ENCODE measurements around the gene PRKAR1B. TPM values are rescaled to one million over a fixed set of nuclear protein-coding genes. Genes with fewer than 3 reads are reported as not detected.
A peak's percentile ranks its signal among the peaks of the same experiment; 100 is the strongest.

PRKAR1B gene
- total RNA-seq, 1 experiment from 2014 or later = 43.3 TPM

DNA sequence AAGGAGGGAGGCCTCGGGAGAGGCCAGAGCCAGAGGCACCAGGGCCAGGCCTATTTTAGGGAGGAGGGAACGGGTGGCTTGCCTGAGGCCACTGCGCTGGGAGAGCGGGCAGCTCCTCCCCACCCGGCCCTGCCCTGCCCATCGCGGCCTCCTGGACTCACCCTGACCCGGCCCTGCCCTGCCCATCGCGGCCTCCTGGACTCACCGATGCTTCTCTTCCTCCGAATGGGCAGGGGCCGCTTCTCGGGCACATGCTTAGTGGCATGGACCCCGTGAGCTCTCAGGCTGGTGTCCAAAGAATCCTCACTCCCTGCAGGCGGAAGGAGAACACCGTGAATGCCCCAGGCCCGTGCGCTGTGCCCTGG, 215.0 kb downstream of the PRKAR1B start:
- Histone ChIP-seq H2AFZ (ENCODE audit: low read length) (no peak overlapping the region), H2BK5ac (ENCODE audit: insufficient read length, low read length) (no peak overlapping the region), H3K4ac (ENCODE audit: low read depth, low read length) (no peak overlapping the region), H4K8ac (replicated peaks; ENCODE audit: insufficient read length, low read depth, low read length) (no peak overlapping the region), H2BK15ac (ENCODE audit: low read depth, low read length) (no peak overlapping the region), H3K9ac (ENCODE audit: extremely low read depth, insufficient read length, low read length) (no peak overlapping the region), H3K56ac (ENCODE audit: insufficient read length, low read depth, low read length) (no peak overlapping the region), H4K5ac (ENCODE audit: insufficient read length, low read depth, low read length) (no peak overlapping the region), H4K20me1 (ENCODE audit: control insufficient read depth, insufficient read depth, insufficient read length) (no peaks in the 10 kb centered on the region), H2BK120ac (ENCODE audit: low read depth, low read length, poor library complexity, severe bottlenecking) (no peak overlapping the region), H3K23ac (ENCODE audit: insufficient read length, low read depth, low read length) (no peak overlapping the region), H2AK5ac (ENCODE audit: insufficient read length, low read length) (no peak overlapping the region), H3K79me2 (ENCODE audit: insufficient read depth, low read length) (peaks cover 4% of the 10 kb centered on the region; the same call in 1 of the 2 replicates), H3K79me1 (ENCODE audit: insufficient read depth, low read depth, low read length, poor library complexity, severe bottlenecking) (peaks cover 5% of the 10 kb centered on the region), H3K14ac (ENCODE audit: insufficient read depth, low read length) (no peak overlapping the region; the same call in 1 of the 2 replicates), H3K4me1 (ENCODE audit: insufficient read depth, low read length) (peaks cover 6% of the 10 kb centered on the region; the same call in 1 of the 2 replicates), H2BK12ac (ENCODE audit: insufficient read length, low read depth, low read length) (no peak overlapping the region), H3K18ac (ENCODE audit: insufficient read length, low read depth, low read length) (no peak overlapping the region), H3K27ac (ENCODE audit: insufficient read length, low read depth, low read length) (no peak overlapping the region), H3K27me3 (ENCODE audit: insufficient read depth, low read length) (no peaks in the 10 kb centered on the region), H3K9me3 (ENCODE audit: control insufficient read depth, low read depth, low read length) (no peaks in the 10 kb centered on the region), H4K91ac (ENCODE audit: insufficient read length, low read depth, low read length) (no peak overlapping the region), H3K4me2 (ENCODE audit: insufficient read depth, insufficient read length, low read length) (no peak overlapping the region), H3K23me2 (ENCODE audit: insufficient read length, low read depth, low read length, poor library complexity, severe bottlenecking) (peaks cover 4% of the 10 kb centered on the region), H2BK20ac (ENCODE audit: low read depth, low read length, poor library complexity, severe bottlenecking) (no peak overlapping the region), H3T11ph (ENCODE audit: low read length) (no peak overlapping the region)
- TF ChIP-seq, protein P1, sequence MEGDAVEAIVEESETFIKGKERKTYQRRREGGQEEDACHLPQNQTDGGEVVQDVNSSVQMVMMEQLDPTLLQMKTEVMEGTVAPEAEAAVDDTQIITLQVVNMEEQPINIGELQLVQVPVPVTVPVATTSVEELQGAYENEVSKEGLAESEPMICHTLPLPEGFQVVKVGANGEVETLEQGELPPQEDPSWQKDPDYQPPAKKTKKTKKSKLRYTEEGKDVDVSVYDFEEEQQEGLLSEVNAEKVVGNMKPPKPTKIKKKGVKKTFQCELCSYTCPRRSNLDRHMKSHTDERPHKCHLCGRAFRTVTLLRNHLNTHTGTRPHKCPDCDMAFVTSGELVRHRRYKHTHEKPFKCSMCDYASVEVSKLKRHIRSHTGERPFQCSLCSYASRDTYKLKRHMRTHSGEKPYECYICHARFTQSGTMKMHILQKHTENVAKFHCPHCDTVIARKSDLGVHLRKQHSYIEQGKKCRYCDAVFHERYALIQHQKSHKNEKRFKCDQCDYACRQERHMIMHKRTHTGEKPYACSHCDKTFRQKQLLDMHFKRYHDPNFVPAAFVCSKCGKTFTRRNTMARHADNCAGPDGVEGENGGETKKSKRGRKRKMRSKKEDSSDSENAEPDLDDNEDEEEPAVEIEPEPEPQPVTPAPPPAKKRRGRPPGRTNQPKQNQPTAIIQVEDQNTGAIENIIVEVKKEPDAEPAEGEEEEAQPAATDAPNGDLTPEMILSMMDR (conservative IDR thresholded peaks at IDR 0.05) = no peak
- peaks cover 31 to 39% of the 10 kb centered on the region in 2 experiments for H3K4me1 Mint-ChIP-seq
- peaks cover 5 to 10% (median 6%) of the 10 kb centered on the region in 3 experiments for H3K36me3 Mint-ChIP-seq (ENCODE audit: insufficient read depth in 1 of 3, low read depth in 3 of 3)
- DNase-seq = no peak
- H3K4me3 Mint-ChIP-seq = no peak overlapping the region
- no CpG with 5 or more reads among the region's 19 CpGs for WGBS (ENCODE audit: extremely low coverage, insufficient read length, low lambda C conversion rate)
- H3K9me3 Mint-ChIP-seq = no peaks in the 10 kb centered on the region
- H3K27me3 Mint-ChIP-seq (ENCODE audit: low read depth) = peaks cover 14% of the 10 kb centered on the region
- H3K27ac Mint-ChIP-seq = peak overlapping the region in 2 of 3 experiments; percentile 81 to 85; a peak in 3 of 7 replicates
